ENCODE measurements around the gene SPRYD3. TPM values are rescaled to one million over a fixed set of nuclear protein-coding genes. Genes with fewer than 3 reads are reported as not detected.
A peak's percentile ranks its signal among the peaks of the same experiment; 100 is the strongest.

Gene SPRYD3
- total and polyA plus RNA-seq, 7 experiments from 2014 or later: 33.0 to 57.6 (median 46.8) TPM

- CTCF ChIA-PET: interaction anchor here (1.0 kb wide), 1 partner anchor 256 kb away, joined by 3 read pairs; no protein-coding TSS in a partner anchor
- Mint-ChIP-seq H3K9me3 (no peaks in the 10 kb centered on the region), H3K4me1 (peaks cover 25 to 54% (median 45%) of the 10 kb centered on the region in 7 donors), H3K27me3 (no peaks in the 10 kb centered on the region), H3K4me3 (no peak overlapping the region), H3K27ac (peak overlapping the region in 1 of 9 donors; percentile 65), H3K36me3 (peaks cover 0 to 28% (median 19%) of the 10 kb centered on the region in 5 donors)
- ATAC-seq: no peak
- Histone ChIP-seq H3K36me3 (ENCODE audit: control insufficient read depth in 2 of 3, insufficient read depth in 3 of 3, low read length in 3 of 3) (peaks cover 9 to 35% (median 22%) of the 10 kb centered on the region in 3 experiments), H3K9me3 (ENCODE audit: control insufficient read depth in 2 of 3, low read length in 3 of 3) (no peaks in the 10 kb centered on the region), H3K4me1 (ENCODE audit: control insufficient read depth in 2 of 2, insufficient read depth in 2 of 2, low read length in 2 of 2) (peaks cover 15 to 17% of the 10 kb centered on the region in 2 donors), H3K27ac (ENCODE audit: low read depth, low read length) (no peak overlapping the region), H3K27me3 (ENCODE audit: control insufficient read depth in 2 of 2, insufficient read depth in 2 of 2, low read length in 2 of 2) (no peaks in the 10 kb centered on the region), H3K4me3 (ENCODE audit: low read length) (no peak overlapping the region)
- no peak for DNase-seq
- POLR2A ChIA-PET: interaction anchor here (0.5 to 1.2 kb wide), 6 partner anchors 8 to 431 kb away, joined by 3 to 5 read pairs (median 3); no protein-coding TSS in a partner anchor
- intact Hi-C loops (cut with micrococcal nuclease): no loop called here
Observed at GRCh38 chr12:53014709-53015108, 64.5 kb downstream of the SPRYD3 start.

Small RNA genes within 50 kb of the gene (microRNA-seq; reads per million reads assigned to microRNA genes)
- gene MIR6757 (ENCODE audit: borderline microRNAs expressed): not detected

Other genes with a start within 250 kb of the SPRYD3 start
- gene KRT79, start 245.1 kb downstream of the SPRYD3 start, total RNA-seq: not detected
- gene KRT79, start 245.1 kb downstream of the SPRYD3 start, polyA plus RNA-seq: not detected
- not detected for gene KRT78, start 230.4 kb downstream of the SPRYD3 start, total RNA-seq
- gene KRT78, start 230.4 kb downstream of the SPRYD3 start, polyA plus RNA-seq: not detected
- under 1 TPM in 4 of 5 experiments, not detected in 1; 0.15 to 0.62 (median 0.59) TPM for gene KRT8, start 174.3 kb downstream of the SPRYD3 start, total RNA-seq
- under 1 TPM in 1 of 2 donors, not detected in 1; 0.09 TPM for gene KRT8, start 174.3 kb downstream of the SPRYD3 start, polyA plus RNA-seq
- 10 to 100 TPM in 3 of 5 experiments, 1 to 10 TPM in 1, under 1 TPM in 1; 0.46 to 12.0 (median 10.1) TPM for gene KRT18, start 130.3 kb downstream of the SPRYD3 start, total RNA-seq
- gene KRT18, start 130.3 kb downstream of the SPRYD3 start, polyA plus RNA-seq: 10 to 100 TPM; 14.1 to 23.1 TPM
- gene EIF4B, start 72.9 kb downstream of the SPRYD3 start, total RNA-seq: 100 to 1,000 TPM; 380 to 919 (median 833) TPM
- 100 to 1,000 TPM; 134 to 145 TPM for gene EIF4B, start 72.9 kb downstream of the SPRYD3 start, polyA plus RNA-seq
- gene TNS2, start 29.3 kb downstream of the SPRYD3 start, total RNA-seq: 1 to 10 TPM in 4 of 5 experiments, under 1 TPM in 1; 0.73 to 4.4 (median 2.5) TPM
- under 1 TPM; 0.26 to 0.30 TPM for gene TNS2, start 29.3 kb downstream of the SPRYD3 start, polyA plus RNA-seq
- under 1 TPM in 3 of 5 experiments, not detected in 2; 0.34 to 0.56 (median 0.54) TPM for gene IGFBP6, start 18.3 kb upstream of the SPRYD3 start, total RNA-seq
- gene IGFBP6, start 18.3 kb upstream of the SPRYD3 start, polyA plus RNA-seq: under 1 TPM; 0.41 to 0.81 TPM
- under 1 TPM in 4 of 5 experiments, not detected in 1; 0.35 to 0.69 (median 0.51) TPM for gene SOAT2, start 24.1 kb upstream of the SPRYD3 start, total RNA-seq
- under 1 TPM in 1 of 2 donors, not detected in 1; 0.31 TPM for gene SOAT2, start 24.1 kb upstream of the SPRYD3 start, polyA plus RNA-seq
- 100 to 1,000 TPM in 2 of 5 experiments, 10 to 100 TPM in 3; 37.2 to 135 (median 49.5) TPM for gene ZNF740, start 101.3 kb upstream of the SPRYD3 start, total RNA-seq
- gene ZNF740, start 101.3 kb upstream of the SPRYD3 start, polyA plus RNA-seq: 1 to 10 TPM; 3.6 to 3.8 TPM
- gene CSAD, start 101.5 kb upstream of the SPRYD3 start, total RNA-seq: 10 to 100 TPM; 34.1 to 76.3 (median 69.1) TPM
- gene CSAD, start 101.5 kb upstream of the SPRYD3 start, polyA plus RNA-seq: 1 to 10 TPM; 1.3 to 2.1 TPM
- gene ITGB7, start 127.9 kb upstream of the SPRYD3 start, total RNA-seq: 100 to 1,000 TPM; 208 to 760 (median 408) TPM
- 100 to 1,000 TPM; 191 to 205 TPM for gene ITGB7, start 127.9 kb upstream of the SPRYD3 start, polyA plus RNA-seq
- gene RARG, start 152.8 kb upstream of the SPRYD3 start, total RNA-seq: 10 to 100 TPM; 22.4 to 73.1 (median 57.4) TPM
- gene RARG, start 152.8 kb upstream of the SPRYD3 start, polyA plus RNA-seq: 10 to 100 TPM in 1 of 2 donors, 1 to 10 TPM in 1; 6.4 to 17.2 TPM
- 10 to 100 TPM in 1 of 5 experiments, 1 to 10 TPM in 2, under 1 TPM in 2; 0.08 to 65.4 (median 1.1) TPM for gene ESPL1, start 188.9 kb upstream of the SPRYD3 start, total RNA-seq
- gene ESPL1, start 188.9 kb upstream of the SPRYD3 start, polyA plus RNA-seq: not detected
- 100 to 1,000 TPM; 323 to 785 (median 692) TPM for gene PFDN5, start 216.2 kb upstream of the SPRYD3 start, total RNA-seq
- gene PFDN5, start 216.2 kb upstream of the SPRYD3 start, polyA plus RNA-seq: 1,000 to 10,000 TPM; 1,766 to 1,956 TPM
- 10 to 100 TPM; 38.9 to 55.9 (median 49.2) TPM for gene MYG1, start 220.3 kb upstream of the SPRYD3 start, total RNA-seq
- 10 to 100 TPM; 69.6 to 75.1 TPM for gene MYG1, start 220.3 kb upstream of the SPRYD3 start, polyA plus RNA-seq
- 10 to 100 TPM; 35.4 to 73.5 (median 69.0) TPM for gene AAAS, start 242.2 kb upstream of the SPRYD3 start, total RNA-seq
- gene AAAS, start 242.2 kb upstream of the SPRYD3 start, polyA plus RNA-seq: 10 to 100 TPM; 45.9 to 58.2 TPM

Data from naive thymus-derived CD4-positive, alpha-beta T cell (primary cell).